HepG2 (cell line): ENCODE results near the gene NUP107. TPM values are rescaled to one million over a fixed set of nuclear protein-coding genes. Genes with fewer than 3 reads are reported as not detected.
A peak's percentile ranks its signal among the peaks of the same experiment; 100 is the strongest.

Source experiments
- CBFB ChIP-seq: sonication (generic); formaldehyde crosslinking; IDR thresholded peaks from 2 replicates; pipeline ENCODE4 v1.4.0; 2020; ENCODE audit warnings: missing genetic modification reagents
- CBX2 ChIP-seq, 2 experiments: fragments of 200-600 bp in 1 of 2; sonication (generic); formaldehyde crosslinking in 1 of 2; IDR thresholded peaks; 2 replicates each; pipeline versions ENCODE4 v1.7.0 to v1.8.1; 2018 to 2022; ENCODE audit warnings: low read depth in 2 of 2, low read length in 1 of 2, mild to moderate bottlenecking in 1 of 2, missing genetic modification reagents in 1 of 2
- HDAC6 ChIP-seq: fragments of 200-600 bp; sonication (generic); IDR thresholded peaks from 2 replicates; pipeline ENCODE4 v1.7.0; 2017; ENCODE audit warnings: mild to moderate bottlenecking, antibody characterized with exemption, low read length, low read depth
- KAT8 ChIP-seq: IDR thresholded peaks from 2 replicates; pipeline ENCODE4 v1.6.1; 2016; ENCODE audit warnings: missing genetic modification reagents, missing compliant biosample characterization
- MEIS1 ChIP-seq: sonication (generic); formaldehyde crosslinking; IDR thresholded peaks from 2 replicates; pipeline ENCODE4 v1.9.0; 2021; ENCODE audit warnings: mild to moderate bottlenecking, missing genetic modification reagents, moderate library complexity, borderline replicate concordance
- MYC ChIP-seq: sonication (generic); formaldehyde crosslinking; IDR thresholded peaks from 2 replicates; pipeline ENCODE4 v1.9.0; 2021; ENCODE audit warnings: missing genetic modification reagents, borderline replicate concordance
- NFE2L1 ChIP-seq: sonication (generic); formaldehyde crosslinking; IDR thresholded peaks from 2 replicates; pipeline ENCODE4 v1.4.0; 2020; ENCODE audit warnings: missing genetic modification reagents, mild to moderate bottlenecking, borderline replicate concordance
- NPAS2 ChIP-seq: sonication (generic); formaldehyde crosslinking; IDR thresholded peaks from 2 replicates; pipeline ENCODE4 v1.8.0; 2022; ENCODE audit warnings: mild to moderate bottlenecking, missing genetic modification reagents, borderline replicate concordance
- PRDM10 ChIP-seq: sonication (generic); formaldehyde crosslinking; IDR thresholded peaks from 2 replicates; pipeline ENCODE4 v1.4.0; 2020; ENCODE audit warnings: low read depth, missing genetic modification reagents
- PREB ChIP-seq: sonication (generic); formaldehyde crosslinking; IDR thresholded peaks from 2 replicates; pipeline ENCODE4 v1.4.0; 2020; ENCODE audit warnings: missing genetic modification reagents
- SRSF9 ChIP-seq: fragments of 200-400 bp; formaldehyde crosslinking; IDR thresholded peaks from 2 replicates; pipeline ENCODE4 v1.6.1; 2018; ENCODE audit warnings: borderline replicate concordance, mild to moderate bottlenecking, low read depth, low read length; ENCODE audit not compliant: insufficient read depth, poor library complexity, severe bottlenecking
- ZEB1 ChIP-seq: IDR thresholded peaks from 2 replicates; pipeline ENCODE4 v1.6.1; 2012; ENCODE audit warnings: mild to moderate bottlenecking, low read depth, inconsistent platforms; ENCODE audit not compliant: insufficient replicate concordance
- ZFP62 ChIP-seq: sonication (generic); formaldehyde crosslinking; IDR thresholded peaks from 2 replicates; pipeline ENCODE4 v1.4.0; 2020; ENCODE audit warnings: missing genetic modification reagents
- ZNF280B ChIP-seq: sonication (generic); formaldehyde crosslinking; IDR thresholded peaks from 2 replicates; pipeline ENCODE4 v1.5.0; 2020; ENCODE audit warnings: missing genetic modification reagents, mild to moderate bottlenecking, borderline replicate concordance
- ZNF280D ChIP-seq: sonication (generic); formaldehyde crosslinking; IDR thresholded peaks from 2 replicates; pipeline ENCODE4 v1.5.1; 2020; ENCODE audit warnings: mild to moderate bottlenecking, missing genetic modification reagents
- ZNF33B ChIP-seq: sonication (generic); formaldehyde crosslinking; IDR thresholded peaks from 2 replicates; pipeline ENCODE4 v1.5.1; 2020; ENCODE audit warnings: mild to moderate bottlenecking, missing genetic modification reagents
- ZNF451 ChIP-seq: sonication (generic); formaldehyde crosslinking; IDR thresholded peaks from 2 replicates; pipeline ENCODE4 v1.5.0; 2020; ENCODE audit warnings: mild to moderate bottlenecking, missing genetic modification reagents
- polyA plus RNA-seq, 8 experiments: library from polyadenylated mRNA; depleted of rRNA in 3 of 8; stranded (reverse) in 7 of 8; unstranded in 1 of 8; fragments of >200 nt; fragmentation: Illumina TruSeq in 4 of 8; extraction: Trizol in 4 of 8; gene quantifications; 2 replicates each; pipeline versions ENCODE4 v1.2.1 to v1.2.3, GENCODE V29; 2011 to 2016; ENCODE audit warnings: low read depth in 4 of 8, missing spikeins in 1 of 8, mixed read lengths in 1 of 8; ENCODE audit not compliant: insufficient read depth in 1 of 8
- total RNA-seq, 5 experiments: library from RNA; depleted of rRNA; stranded (reverse); fragments of >200 nt; fragmentation: Illumina TruSeq; extraction: Trizol; gene quantifications; 2 replicates each; pipeline ENCODE4 v1.2.3, GENCODE V29; 2016; ENCODE audit warnings: low read depth in 1 of 5

NUP107 gene
- total and polyA plus RNA-seq, 2 of the 13 experiments (the other 11 are each of a cell fraction or from before 2014, with no cell fraction given), result 54.7 to 100 TPM

GRCh38 chr12:68686595-68687521, at the start of gene NUP107 (continued):
- TF ChIP-seq HDAC6 (no peak), MEIS1 (CRISPR knock-in tag) (peak; percentile 58; the same call in 1 of the 2 replicates), ZEB1 (peak; percentile 57), ZNF280B (CRISPR knock-in tag) (no peak; the same call in 1 of the 2 replicates), SRSF9 (no peak), ZFP62 (CRISPR knock-in tag) (peak; percentile 78; the same call in 1 of the 2 replicates), ZNF33B (CRISPR knock-in tag) (no peak), NFE2L1 (CRISPR knock-in tag) (no peak), CBX2 (IDR thresholded peaks at IDR 0.05; ENCODE audit: low read depth, low read length) (no peak), CBX2 (CRISPR knock-in tag; IDR thresholded peaks at IDR 0.05; ENCODE audit: low read depth) (no peak), MYC (CRISPR knock-in tag) (peak; percentile 93), PRDM10 (CRISPR knock-in tag) (peak; percentile 57; the same call in 1 of the 2 replicates), NPAS2 (CRISPR knock-in tag) (no peak), ZNF451 (CRISPR knock-in tag) (peak; percentile 56; the same call in 1 of the 2 replicates), KAT8 (peak; percentile 100), ZNF280D (CRISPR knock-in tag) (peak; percentile 49), PREB (CRISPR knock-in tag) (no peak), CBFB (CRISPR knock-in tag) (peak; percentile 94)
